Measurements from ENCODE around the gene BRPF1.

The BRPF1 gene

DNA sequence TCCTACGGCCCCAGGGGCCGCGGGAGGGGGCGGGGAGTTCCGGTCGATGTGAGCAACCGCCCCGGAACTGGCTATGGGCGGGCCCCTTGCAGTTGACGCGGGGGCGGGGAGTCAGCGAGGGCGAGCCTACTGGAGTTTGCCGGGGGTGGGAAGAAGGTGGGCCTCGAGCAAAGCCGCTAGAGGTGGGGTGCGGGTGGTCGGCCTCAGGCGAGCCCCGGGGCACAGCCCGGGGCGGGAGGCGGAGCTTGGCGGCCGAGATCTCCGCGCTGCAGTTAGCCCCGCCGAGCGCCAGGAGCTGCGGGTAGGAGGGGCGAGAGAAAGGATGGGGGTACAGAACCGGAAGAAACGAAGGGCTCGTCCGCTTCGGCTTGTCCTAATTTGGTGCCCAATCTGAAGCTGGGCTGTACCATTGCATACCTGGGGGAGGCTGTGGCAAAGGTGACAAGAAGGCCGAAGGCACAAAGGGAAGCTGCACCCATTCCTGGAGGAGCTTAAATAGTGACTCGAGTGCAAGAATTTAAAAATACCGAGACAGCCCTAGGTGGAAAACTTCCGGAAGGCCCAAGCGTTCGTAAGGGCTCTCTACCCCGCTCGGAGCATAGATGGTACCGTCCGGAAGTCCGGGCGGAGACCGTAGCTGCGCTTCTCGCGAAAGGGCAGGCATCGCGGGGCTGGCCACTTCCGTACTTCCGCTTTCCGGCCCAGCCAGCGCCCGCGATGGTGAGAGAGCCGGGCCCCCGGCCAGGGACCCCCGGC is 61.0 kb downstream of the BRPF1 start, which contains the start of the genes ARPC4 and TADA3:
Gene ARPC4 (plus strand): TSS at position 678 of the 756 bp plus-strand sequence. CDS start 40 bp downstream, at position 718.
Gene TADA3 (minus strand): TSS at position 69 of the 756 bp plus-strand sequence. CDS start 1,007 bp downstream, outside the sequence.
- Histone ChIP-seq H3K4me3 (replicated peaks; ENCODE audit: insufficient read depth, low read length) (peak within 1 kb of the TSS; percentile 60), H3K27me3 (ENCODE audit: insufficient read depth, poor library complexity, severe bottlenecking) (no peaks in the 10 kb centered on the region), H3K27ac (replicated peaks) (peak within 1 kb of the TSS; percentile 99)
- peak; percentile 93 to 94 for DNase-seq (ENCODE audit: low read depth in 1 of 2, low spot score in 1 of 2)
- TF ChIP-seq SPI1 (IDR thresholded peaks at IDR 0.05; ENCODE audit: borderline replicate concordance, low read depth) (peak; percentile 71; the same call in 1 of the 2 replicates), GABPA (IDR thresholded peaks at IDR 0.05; ENCODE audit: low read depth) (peak; percentile 53), POLR2AphosphoS5 (IDR thresholded peaks at IDR 0.05; ENCODE audit: low read depth) (no peak; the same call in 1 of the 2 replicates)
- TF ChIP-seq, protein P1, sequence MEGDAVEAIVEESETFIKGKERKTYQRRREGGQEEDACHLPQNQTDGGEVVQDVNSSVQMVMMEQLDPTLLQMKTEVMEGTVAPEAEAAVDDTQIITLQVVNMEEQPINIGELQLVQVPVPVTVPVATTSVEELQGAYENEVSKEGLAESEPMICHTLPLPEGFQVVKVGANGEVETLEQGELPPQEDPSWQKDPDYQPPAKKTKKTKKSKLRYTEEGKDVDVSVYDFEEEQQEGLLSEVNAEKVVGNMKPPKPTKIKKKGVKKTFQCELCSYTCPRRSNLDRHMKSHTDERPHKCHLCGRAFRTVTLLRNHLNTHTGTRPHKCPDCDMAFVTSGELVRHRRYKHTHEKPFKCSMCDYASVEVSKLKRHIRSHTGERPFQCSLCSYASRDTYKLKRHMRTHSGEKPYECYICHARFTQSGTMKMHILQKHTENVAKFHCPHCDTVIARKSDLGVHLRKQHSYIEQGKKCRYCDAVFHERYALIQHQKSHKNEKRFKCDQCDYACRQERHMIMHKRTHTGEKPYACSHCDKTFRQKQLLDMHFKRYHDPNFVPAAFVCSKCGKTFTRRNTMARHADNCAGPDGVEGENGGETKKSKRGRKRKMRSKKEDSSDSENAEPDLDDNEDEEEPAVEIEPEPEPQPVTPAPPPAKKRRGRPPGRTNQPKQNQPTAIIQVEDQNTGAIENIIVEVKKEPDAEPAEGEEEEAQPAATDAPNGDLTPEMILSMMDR (IDR thresholded peaks at IDR 0.05; ENCODE audit: insufficient read depth, low read length): no peak
- TF ChIP-seq, protein P2, sequence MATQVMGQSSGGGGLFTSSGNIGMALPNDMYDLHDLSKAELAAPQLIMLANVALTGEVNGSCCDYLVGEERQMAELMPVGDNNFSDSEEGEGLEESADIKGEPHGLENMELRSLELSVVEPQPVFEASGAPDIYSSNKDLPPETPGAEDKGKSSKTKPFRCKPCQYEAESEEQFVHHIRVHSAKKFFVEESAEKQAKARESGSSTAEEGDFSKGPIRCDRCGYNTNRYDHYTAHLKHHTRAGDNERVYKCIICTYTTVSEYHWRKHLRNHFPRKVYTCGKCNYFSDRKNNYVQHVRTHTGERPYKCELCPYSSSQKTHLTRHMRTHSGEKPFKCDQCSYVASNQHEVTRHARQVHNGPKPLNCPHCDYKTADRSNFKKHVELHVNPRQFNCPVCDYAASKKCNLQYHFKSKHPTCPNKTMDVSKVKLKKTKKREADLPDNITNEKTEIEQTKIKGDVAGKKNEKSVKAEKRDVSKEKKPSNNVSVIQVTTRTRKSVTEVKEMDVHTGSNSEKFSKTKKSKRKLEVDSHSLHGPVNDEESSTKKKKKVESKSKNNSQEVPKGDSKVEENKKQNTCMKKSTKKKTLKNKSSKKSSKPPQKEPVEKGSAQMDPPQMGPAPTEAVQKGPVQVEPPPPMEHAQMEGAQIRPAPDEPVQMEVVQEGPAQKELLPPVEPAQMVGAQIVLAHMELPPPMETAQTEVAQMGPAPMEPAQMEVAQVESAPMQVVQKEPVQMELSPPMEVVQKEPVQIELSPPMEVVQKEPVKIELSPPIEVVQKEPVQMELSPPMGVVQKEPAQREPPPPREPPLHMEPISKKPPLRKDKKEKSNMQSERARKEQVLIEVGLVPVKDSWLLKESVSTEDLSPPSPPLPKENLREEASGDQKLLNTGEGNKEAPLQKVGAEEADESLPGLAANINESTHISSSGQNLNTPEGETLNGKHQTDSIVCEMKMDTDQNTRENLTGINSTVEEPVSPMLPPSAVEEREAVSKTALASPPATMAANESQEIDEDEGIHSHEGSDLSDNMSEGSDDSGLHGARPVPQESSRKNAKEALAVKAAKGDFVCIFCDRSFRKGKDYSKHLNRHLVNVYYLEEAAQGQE (IDR thresholded peaks at IDR 0.05; ENCODE audit: insufficient replicate concordance, low read depth): peak; percentile 6

DNA sequence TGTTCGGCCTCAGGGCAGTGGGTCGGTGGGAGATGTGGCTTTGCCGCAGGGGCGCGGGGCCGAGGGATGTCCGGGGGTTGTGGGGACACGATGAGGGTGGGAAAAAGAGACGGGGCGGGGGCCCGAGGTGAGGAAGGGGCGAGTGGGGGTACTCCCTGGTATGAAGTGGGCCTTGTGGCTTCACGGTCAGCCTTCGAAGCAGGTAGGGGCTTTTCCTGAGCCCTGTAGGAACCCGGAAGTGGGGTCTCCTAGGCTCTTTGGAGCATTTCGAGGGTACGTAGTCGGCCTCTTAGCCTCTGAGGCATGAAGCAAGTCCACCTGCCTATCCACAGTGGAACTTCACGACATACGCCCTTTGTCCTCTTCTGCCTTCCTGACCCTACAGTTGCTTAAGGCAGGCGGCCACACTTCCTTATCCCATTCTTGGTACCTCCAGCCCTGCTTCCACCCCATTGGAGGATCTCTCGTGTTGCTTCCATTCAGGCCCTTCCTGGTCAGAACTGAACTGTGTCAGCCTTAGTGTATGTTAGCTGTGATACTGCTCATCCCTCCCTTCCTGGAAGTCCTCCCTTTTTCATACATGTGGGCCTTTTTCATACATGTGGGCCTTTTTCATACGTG is 61.7 kb downstream of the BRPF1 start:
- peak overlapping the region; percentile 60 for H3K4me3 ChIP-seq (replicated peaks; ENCODE audit: insufficient read depth, low read length)
- no peaks in the 10 kb centered on the region for H3K27me3 ChIP-seq (ENCODE audit: insufficient read depth, poor library complexity, severe bottlenecking)
- peak overlapping the region; percentile 99 for H3K27ac ChIP-seq (replicated peaks)
- DNase-seq (ENCODE audit: low read depth in 1 of 2, low spot score in 1 of 2): peak; percentile 74 to 94
- TF ChIP-seq, protein P1 (IDR thresholded peaks at IDR 0.05; ENCODE audit: insufficient read depth, low read length): no peak
- TF ChIP-seq SPI1 (IDR thresholded peaks at IDR 0.05; ENCODE audit: borderline replicate concordance, low read depth) (peak; percentile 61; the same call in 1 of the 2 replicates), GABPA (IDR thresholded peaks at IDR 0.05; ENCODE audit: low read depth) (0 out of 2 replicates have a peak, but pooled peaks have one; percentile 13), POLR2AphosphoS5 (IDR thresholded peaks at IDR 0.05; ENCODE audit: low read depth) (0 out of 2 replicates have a peak, but pooled peaks have one; percentile 20)
- TF ChIP-seq, protein P2 (IDR thresholded peaks at IDR 0.05; ENCODE audit: insufficient replicate concordance, low read depth): no peak

DNA sequence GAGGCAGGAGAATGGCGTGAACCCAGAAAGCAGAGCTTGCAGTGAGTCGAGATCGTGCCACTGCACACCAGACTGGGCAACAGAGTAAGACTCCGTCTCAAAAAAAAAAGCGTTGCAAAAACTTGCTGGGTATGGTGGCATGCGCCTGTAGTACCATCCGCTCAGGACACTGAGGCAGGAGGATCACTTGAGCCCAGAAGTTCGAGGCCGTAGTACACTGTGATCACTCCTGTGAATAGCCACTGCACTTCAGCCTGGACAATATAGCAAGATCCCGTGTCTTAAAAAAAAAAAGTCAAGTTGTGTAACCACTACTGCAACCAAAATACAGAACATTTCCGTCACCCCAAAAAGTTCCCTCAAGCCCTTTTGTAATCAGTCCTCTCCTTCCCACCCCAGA is 62.9 kb downstream of the BRPF1 start:
- Histone ChIP-seq H3K27me3 (ENCODE audit: insufficient read depth, poor library complexity, severe bottlenecking) (no peaks in the 10 kb centered on the region), H3K27ac (replicated peaks) (no peak overlapping the region), H3K4me3 (replicated peaks; ENCODE audit: insufficient read depth, low read length) (no peak overlapping the region)
- no peak for DNase-seq (ENCODE audit: low read depth in 1 of 2, low spot score in 1 of 2)
- TF ChIP-seq, protein P2 (IDR thresholded peaks at IDR 0.05; ENCODE audit: insufficient replicate concordance, low read depth): no peak
- TF ChIP-seq GABPA (IDR thresholded peaks at IDR 0.05; ENCODE audit: low read depth) (no peak), POLR2AphosphoS5 (IDR thresholded peaks at IDR 0.05; ENCODE audit: low read depth) (no peak), SPI1 (IDR thresholded peaks at IDR 0.05; ENCODE audit: borderline replicate concordance, low read depth) (no peak)
- TF ChIP-seq, protein P1 (IDR thresholded peaks at IDR 0.05; ENCODE audit: insufficient read depth, low read length): no peak
